GM19099 (cell line): Measurements from ENCODE around the gene GLB1L2.

ENCODE experiments used
- POLR2A ChIP-seq: IDR thresholded peaks from 3 replicates; pipeline ENCODE4 v1.6.1; 2011; ENCODE audit warnings: low read depth; ENCODE audit not compliant: insufficient read length; ENCODE audit errors: extremely low read depth

GLB1L2 gene

GRCh38 chr11:134312807-134313206 lies 19.0 kb upstream of the GLB1L2 start:
- TF ChIP-seq POLR2A, result no peak

- TF ChIP-seq POLR2A, result no peak
Measured at GRCh38 chr11:134313379-134313778, 18.4 kb upstream of the GLB1L2 start.

GRCh38 chr11:134313821-134314607 lies 17.8 kb upstream of the GLB1L2 start:
- no peak for TF ChIP-seq POLR2A

GRCh38 chr11:134317103-134317502 lies 14.7 kb upstream of the GLB1L2 start:
- TF ChIP-seq POLR2A, result no peak

- no peak for TF ChIP-seq POLR2A
Measured at GRCh38 chr11:134322553-134322952, 9.2 kb upstream of the GLB1L2 start.

- TF ChIP-seq POLR2A, result no peak
Measured at GRCh38 chr11:134328433-134328832, 3.4 kb upstream of the GLB1L2 start.

- TF ChIP-seq POLR2A, result no peak
Measured at GRCh38 chr11:134330611-134331353, 1.0 kb upstream of the GLB1L2 start.

- TF ChIP-seq POLR2A, result no peak
Measured at GRCh38 chr11:134332189-134332631, 422 bp downstream of the GLB1L2 start.

- no peak for TF ChIP-seq POLR2A
Measured at GRCh38 chr11:134332782-134333181, 994 bp downstream of the GLB1L2 start.

GRCh38 chr11:134333312-134333711 lies 1.5 kb downstream of the GLB1L2 start:
- TF ChIP-seq POLR2A, result no peak

- no peak for TF ChIP-seq POLR2A
Measured at GRCh38 chr11:134333946-134334345, 2.2 kb downstream of the GLB1L2 start.

GRCh38 chr11:134334796-134335571 lies 3.2 kb downstream of the GLB1L2 start:
- TF ChIP-seq POLR2A, result no peak

- no peak for TF ChIP-seq POLR2A
Measured at GRCh38 chr11:134337051-134337450, 5.3 kb downstream of the GLB1L2 start.

- TF ChIP-seq POLR2A, result no peak
Measured at GRCh38 chr11:134338068-134338467, 6.3 kb downstream of the GLB1L2 start.

- no peak for TF ChIP-seq POLR2A
Measured at GRCh38 chr11:134338654-134339053, 6.9 kb downstream of the GLB1L2 start.
